Kidney tubule cell (primary cell): Measurements from ENCODE around the gene STMND1.

Experiments
- DNase-seq: peaks from one replicate; pipeline ENCODE4 v3.0.0-alpha.2; 2018; ENCODE audit warnings: low spot score

Gene STMND1

DNA sequence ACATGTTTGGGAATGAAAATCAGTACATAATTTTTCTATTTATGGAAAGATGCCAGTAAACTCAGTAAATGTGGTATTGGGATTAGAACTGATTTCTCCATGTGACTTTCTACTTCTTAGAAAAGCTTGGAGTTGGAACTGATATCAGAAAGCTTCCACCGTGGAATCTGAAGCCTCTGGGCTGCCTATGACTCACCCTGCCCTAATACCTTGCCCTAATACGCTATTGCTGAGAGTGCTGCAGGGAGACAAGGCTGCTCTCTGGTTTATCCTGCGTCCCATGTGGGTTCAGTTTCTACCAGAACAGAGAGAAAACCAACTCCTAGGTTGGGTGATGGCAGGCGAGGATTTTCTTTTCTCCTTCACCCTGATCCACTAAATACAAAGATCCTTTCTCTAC is 3.3 kb upstream of the STMND1 start:
- no peak for DNase-seq

DNA sequence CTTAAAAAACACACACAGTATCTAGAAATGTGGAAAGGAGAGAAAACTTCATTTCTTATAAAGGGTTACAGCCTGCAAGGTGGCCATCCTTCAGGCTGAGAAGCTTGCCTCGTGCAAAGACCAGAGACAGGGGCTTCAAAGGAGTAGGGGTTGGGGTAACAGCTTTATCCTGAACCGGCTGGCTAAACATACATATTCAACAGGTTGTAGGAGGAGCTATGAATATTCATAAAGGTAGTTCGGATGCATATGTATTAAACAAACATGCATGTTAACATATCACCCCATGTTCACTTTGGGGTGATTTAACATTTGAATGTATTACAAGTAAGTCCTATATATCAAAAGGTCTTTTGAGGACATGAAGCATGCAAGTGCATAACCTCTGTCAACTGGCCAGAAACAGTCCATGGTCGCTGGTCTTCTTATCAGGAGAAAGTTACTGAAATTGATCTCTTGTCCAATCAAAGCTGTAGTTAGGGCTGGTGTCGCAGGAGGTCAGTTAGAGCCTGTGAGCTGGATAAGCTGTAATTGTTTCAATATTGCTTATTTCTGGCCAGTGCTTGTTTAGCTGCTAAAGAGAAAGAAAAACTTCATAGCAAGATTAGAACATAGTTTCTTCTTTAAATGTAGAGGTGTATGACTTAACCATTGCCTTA is 2.3 kb upstream of the STMND1 start:
- DNase-seq = no peak

DNA sequence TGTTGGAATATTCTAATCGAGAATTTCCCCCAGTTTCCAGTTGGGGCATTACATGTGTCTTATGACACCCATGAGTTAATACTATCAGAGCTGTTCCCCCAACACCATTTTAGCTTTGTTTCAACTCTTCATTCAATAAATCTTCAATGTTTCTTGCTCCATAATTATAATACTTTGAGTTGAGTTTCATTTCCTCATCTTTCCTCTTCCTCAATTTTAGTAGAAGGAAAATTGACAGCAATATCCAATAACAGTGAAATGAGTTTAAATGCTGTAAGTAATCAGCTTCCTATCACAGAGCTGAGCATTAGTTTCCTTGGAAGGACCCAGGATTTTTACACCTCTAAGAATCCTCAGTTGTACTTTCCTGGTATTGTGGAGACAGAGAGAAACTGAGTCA is 1.0 kb upstream of the STMND1 start:
- no peak for DNase-seq

DNA sequence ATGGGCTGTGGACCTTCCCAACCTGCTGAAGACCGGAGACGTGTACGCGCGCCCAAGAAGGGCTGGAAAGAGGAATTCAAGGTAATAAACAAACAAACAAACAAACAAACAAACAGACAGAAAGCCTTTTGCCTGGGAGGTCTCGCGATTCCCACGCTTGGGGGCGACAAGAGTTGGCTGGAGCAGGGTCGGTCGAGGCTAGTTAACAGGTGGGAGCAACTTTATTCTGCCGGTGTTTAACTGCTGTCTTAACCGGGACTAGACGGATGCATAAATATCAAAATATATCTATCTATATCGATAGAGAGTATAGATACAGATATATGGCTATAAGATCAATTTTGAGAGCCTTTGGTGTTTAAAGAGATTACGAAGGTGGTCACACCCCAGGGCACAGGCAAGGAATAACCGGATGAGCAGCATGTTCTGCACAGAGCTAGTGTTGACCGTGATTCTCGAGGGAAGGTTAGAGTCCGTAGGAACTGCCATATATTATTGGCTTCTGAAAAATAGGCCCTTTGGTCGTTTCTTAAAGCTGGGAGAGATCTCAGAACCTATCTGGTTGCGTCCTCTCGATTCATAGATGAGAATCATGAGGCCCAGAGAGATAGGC is 514 bp downstream of the STMND1 start:
- DNase-seq = no peak

DNA sequence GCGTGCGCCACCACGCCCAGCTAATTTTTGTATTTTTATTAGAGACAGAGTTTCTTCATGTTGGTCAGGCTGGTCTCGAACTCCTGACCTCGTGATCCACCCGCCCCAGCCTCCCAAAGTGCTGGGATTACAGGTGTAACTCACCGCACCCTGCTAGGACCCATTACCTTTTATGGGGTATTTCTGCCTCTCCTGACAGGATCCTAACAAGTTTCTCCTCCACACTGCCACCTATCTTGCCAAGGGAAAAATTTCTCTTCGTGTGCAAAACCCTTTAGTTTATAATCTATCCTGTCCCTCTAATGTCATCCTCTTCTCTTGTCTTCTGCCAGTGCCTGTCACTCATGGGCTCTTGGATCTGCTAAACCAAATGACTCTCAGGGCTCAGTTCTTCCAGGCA is 1.9 kb downstream of the STMND1 start:
- no peak for DNase-seq

DNA sequence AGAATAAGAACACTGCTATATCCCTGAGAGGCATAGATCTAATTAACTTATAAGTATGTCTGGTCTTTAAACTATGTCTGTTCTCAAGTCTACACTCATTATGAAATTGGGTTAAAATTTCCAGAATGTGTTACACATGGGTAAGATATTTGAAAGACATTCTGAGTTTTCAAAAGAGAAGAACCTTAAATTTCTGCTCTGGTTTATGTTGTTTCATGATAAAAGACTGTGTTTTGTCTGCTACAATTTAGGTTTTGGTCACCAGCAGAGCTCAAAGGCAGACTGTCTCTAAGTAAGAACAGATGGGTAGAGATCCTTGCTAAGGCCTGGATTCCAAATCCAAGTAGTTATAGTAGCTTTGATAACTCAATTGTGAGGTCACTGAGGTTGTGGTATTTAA is 6.0 kb downstream of the STMND1 start:
- DNase-seq = no peak

DNA sequence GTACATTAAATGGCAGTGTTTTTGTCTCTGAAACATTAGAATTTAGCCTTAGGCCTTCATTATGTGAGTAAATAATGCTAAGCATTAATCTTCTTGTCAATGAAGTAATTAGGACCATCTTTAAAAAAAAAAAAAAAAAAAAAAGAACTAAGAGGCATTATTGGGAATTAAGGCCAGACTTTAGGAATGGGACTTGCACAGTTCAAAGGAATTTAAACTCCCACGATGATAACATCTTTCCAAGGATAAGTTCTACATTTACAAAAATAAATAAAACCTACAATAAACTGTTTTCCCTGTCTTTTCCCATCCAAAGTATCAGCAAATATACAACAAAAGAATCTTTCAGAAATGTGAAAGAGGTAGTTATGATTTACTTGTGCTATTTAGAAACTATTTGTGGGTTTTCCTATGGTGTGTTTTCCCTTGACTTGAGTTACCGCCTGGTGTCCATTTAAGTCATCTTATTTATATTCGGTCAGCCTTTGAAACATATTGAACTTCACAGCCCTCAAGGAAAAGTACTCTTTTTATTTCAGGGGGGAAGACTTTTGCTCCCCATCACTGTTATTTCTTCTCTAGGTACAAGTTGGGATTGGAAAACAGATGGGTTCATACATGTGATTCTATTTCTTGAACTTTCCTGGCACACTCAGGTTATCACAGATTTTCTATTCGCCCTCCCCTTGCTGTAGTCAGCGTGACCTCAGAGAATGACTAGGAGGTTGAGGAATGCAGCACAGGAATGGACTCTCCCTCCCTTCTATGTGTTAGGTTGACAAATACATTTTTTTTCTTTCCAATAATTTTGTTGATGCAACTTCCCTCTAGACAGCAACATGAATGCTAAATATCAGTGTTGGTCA is 13.6 kb downstream of the STMND1 start:
- peak; percentile 87 for DNase-seq

DNA sequence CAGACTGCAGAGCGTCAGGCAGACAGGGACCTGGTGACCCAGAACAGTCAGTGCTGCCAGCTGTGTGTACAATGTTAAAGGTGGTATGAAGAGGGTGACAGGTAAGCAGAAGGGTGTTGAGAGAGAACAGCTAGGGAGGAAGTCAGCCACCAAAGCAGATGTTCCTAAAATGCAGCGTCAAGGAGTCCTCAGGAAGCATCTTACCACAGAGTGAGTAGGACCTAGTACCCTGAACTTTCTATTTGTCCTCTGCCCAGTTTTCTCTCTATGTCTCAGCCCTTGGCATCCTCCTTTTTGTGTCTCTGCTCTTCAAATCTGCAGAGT is 14.2 kb downstream of the STMND1 start:
- no peak for DNase-seq

DNA sequence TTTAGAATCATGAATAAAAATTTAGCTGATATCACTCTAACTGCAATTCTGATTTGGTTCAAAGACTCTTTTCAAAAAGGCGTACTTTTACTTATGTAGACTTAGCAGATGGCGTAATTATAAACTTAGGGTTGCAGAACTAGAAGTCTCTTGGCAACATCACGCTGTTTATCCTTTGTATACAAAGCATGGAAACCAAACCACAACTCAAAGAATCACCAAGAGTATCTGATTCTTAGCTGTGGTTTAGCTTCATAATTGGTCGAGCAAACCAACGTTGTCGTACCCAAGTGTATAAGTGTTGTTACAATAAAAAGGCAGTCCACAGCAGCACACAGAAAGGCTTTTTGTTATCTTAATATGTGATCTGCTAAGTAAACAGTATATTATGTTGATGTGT is 18.2 kb downstream of the STMND1 start:
- DNase-seq = no peak

DNA sequence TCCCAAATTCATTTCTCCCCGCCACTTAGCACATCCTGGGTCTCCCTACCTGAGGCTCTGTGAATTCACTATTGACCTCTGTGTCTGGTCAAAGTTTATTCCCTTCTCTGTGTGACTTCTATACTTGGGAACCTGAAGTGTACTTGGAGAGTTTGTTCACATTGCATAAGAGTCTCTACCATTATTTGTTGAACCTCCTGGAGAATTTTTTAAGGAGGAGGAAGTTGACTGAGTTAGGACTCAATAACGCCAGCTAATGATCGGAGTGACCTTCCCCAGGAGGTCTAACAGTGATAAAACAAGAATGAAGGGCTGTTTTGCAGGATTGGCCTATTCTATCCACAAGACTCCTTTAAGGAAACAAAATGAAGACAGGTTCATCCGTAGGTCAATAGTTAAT is 23.6 kb downstream of the STMND1 start:
- no peak for DNase-seq

DNA sequence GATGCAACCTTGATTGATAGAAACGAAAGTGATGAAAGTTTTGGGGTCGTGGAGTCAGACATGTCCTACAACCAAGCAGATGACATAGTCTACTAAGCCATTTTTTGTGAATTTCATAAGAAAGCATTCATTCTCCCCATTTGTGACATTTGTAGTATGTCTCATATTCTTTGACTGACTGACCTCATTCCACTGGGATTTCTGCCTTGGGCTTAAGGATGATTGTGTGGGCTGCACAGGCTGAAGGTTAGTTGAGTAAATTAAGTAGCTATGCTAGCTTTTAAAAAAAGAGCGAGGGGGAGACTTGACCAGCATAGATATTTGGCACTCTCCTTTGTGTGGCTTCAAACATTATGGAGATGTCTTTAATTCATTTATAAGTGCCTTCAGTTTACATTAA is 28.9 kb downstream of the STMND1 start:
- DNase-seq = no peak

DNA sequence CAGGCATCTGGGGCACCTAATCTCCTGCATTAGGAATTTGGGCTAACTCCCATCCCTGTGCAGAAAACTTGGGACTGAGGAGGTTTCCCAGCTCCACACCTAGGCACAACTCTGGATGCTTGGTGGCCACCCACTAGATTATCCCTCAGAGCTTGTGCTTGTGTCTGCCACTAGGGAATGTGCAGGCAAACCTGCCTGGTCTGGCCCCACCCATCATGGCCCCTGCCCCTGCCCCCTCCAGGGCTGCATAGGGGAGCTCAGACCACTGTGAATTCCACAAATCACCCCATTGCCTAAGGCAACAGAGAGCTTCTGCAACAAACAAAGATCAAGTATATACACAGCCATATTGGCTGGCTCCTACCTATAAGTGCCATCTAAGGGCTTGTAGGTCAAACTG is 31.1 kb downstream of the STMND1 start:
- no peak for DNase-seq

DNA sequence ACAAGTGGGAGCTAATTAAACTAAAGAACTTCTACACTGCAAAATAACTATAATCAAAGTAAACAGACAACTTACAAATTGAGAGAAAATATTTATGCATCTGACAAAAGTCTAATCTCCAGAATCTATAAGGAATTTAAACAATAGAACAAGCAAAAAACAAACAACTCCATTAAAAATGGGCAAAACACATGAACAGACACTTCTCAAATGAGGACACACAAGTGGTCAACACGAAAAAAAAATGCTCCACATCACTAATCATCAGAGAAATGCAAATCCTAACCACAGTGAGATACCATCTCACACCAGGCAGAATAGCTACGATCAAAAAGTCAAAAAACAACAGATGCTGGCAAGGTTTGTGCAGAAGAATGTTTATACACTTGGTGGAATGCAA is 36.2 kb downstream of the STMND1 start:
- no peak for DNase-seq

DNA sequence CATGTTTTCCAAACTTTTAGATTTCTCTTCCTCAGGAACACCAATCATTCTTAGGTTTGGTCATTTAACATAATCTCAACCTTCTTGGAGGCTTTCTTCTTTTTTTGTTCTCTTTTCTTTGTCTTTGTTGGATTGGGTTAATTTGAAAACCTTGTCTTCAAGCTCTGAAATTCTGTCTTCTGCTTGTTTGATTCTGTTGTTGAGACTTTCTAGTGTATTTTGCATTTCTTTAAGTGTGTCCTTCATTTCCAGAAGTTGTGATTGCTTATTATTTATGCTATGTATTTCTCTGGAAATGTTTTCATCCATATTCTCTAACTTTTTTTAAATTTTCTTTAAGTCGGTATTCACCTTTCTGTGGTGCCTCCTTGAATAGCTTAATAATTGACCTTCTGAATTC is 42.2 kb downstream of the STMND1 start:
- DNase-seq = no peak

DNA sequence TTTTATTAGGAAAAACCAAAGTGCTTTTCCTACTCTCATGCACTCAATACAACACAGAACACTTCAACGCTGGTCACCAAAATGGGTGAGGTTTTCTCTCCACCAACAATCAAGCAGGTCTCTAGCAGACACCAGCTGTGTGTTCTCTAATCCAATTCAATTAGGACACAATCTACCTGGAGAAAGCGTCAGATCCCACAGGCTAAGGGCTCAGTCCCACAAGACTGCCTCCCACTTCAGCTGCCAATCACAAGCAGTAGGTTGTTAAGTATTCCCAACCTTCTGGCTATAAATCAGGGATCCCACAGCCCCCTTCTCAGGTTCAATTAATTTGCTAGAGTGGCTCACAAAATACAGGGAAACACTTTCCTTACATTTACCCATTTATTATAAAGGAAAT is 47.7 kb downstream of the STMND1 start:
- no peak for DNase-seq

DNA sequence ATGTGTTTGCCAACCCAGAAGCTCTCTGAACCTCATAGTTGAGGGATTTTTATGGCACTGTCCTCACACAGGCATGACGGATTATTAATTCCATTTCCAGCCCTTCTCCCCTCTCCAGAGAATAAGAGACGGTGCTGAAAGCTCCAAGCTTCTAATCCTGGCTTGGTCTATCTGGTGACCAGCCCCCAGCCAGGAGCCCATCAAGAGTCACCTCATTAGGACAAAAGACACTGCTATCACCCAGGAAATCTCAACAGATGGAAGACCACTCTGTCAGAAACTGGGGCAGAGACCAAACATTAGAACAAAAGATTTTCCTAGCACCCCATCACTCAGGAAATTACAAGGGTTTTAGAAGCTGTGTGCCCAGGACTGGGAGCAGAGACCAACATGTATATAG is 48.2 kb downstream of the STMND1 start:
- no peak for DNase-seq

DNA sequence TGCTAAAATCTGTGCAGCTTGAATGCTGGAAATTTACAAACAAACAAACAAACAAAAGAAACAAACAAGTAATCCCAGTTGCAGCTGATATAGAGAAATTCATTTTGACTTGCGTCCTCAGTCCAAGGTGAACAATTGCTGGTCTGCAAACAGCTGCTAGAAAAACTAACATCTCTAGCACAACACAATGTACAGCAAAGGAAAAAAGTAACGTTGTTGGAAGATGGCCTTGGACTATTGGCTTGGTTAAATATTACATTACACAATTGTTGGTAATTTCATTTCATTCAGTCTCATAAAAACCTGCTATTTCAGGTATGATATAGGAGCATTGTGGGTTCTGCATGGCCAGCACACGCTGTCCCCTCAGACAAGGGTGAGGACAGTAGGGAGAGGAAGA is 50.0 kb downstream of the STMND1 start:
- DNase-seq = no peak

DNA sequence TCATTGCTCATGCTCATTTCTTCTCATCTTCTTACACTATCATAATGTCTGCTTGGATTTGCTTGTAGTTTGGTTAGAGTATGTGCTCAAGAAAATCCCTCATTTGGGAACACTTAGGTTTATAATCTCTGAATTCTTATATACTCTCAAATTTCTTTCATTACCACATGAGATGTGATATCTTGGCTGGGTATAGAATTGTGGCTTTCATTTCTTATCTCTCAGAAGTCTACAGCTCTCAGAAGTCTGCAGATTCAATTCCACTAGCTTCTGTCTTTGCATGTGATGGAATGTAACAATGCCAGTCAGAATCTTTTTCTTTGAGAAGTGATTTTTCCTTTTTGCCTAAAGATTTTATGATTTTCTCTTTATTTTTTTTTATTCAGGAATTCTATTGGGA is 50.9 kb downstream of the STMND1 start:
- DNase-seq = no peak

DNA sequence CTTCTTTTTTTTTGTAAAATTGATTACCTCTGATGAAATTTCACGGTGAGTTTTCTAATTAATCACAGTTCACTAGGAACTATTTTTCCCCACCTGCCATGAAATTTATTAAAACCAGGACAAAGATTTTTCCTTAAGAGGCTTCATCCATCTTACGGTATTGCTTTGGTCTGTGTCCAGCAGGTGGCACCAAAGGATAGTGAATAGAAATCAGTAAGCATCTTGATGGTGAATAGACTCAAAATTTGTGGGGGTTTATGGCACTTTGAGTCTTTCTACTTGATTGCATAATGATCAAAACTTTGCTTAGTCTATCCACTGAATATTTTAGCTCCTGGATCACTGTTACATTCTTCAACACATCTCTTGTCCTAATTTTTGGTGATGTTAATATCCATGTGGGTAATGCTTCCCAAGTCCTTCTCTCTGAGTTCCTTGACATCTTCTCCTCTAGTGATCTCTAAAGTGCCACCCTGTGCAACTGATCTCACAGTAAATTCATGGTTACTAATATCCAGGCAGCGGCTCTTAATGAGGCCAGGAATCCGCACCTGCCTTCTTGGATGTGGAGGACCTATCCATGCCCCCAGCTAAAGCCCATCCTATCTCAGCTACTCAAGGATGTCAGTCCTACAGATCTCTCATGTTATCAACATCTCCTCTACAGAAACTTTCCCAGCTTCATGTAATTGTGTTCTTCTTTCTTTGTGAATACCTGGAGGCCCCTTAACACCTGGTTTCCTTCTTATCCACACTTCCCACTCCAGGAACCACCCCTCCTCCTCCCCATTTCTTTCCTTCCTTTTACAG is 54.5 kb downstream of the STMND1 start:
- DNase-seq = peak; percentile 74

DNA sequence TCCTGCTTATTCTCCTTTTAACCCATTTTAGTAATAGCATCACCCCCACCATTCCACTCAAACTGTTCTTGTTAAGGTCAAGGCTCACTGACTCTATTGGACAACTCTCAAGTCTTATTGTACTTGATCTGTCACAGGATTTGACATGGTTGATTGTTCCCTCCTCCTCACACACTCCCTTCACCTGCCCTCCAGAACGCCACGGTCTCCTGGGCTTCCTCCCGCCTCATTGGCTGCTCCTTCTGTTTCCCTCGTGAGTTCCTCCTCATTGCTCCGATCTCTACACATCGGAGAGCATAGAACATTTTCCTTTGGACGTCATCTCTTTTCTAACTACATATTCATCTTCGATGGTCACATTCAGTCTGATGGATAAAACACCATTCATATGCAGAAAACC is 55.1 kb downstream of the STMND1 start:
- DNase-seq = peak; percentile 22

DNA sequence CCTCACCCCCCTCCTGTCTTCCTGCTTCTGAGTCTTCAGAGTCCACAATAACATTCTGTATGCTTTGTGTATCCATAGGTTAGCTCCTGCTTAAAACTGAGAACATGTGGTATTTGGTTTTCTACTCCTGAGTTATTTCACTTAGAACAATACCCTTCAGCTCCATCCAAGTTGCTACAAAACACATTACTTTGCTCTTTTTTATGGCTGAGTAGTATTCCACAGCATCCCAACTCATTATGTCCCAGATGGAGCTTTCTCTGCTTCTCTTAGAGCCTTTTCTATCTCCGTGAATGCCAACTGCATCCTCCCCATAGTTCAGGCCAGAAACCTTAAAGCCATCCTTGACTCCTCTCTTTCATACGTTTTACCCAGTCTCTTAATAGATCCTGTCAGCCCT is 55.8 kb downstream of the STMND1 start:
- no peak for DNase-seq

DNA sequence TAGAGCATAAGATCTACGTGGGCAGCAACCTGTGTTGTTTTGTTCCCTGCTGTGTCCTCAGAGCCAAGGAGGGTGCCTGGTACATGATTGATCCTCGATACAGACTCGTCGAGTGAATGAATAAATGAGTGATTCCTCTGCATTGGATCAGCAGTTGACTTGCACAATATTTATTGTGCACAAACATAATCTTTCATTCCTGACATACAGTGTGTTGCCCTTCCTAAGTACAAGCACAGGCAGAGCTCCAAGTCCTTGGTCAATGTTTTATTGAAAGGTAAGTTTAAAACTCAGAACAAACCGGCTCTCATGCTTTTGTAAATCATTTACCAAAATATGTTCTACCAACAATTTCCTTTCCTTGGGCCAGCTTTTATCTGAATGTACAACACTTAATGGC is 57.4 kb downstream of the STMND1 start:
- DNase-seq = peak; percentile 54

DNA sequence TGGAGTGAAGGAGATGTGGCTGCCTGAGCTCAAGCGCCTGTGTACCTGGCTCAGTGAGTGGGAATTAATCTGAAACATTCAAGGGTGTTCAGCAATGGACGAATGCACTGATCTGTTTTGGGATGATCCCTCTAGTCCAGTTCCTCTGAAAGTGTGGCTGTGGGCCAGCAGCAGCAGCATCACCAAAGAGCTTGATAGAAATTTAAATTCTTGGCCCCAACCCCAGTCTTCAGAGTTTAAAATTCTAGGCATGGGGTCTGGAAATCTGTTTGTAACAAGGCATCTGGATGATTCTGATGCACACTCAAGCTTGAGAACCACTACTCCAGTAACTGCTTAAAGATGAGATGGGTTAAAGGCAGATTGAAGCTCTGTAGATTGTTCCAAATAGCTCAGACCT is 59.2 kb downstream of the STMND1 start:
- DNase-seq = no peak
